Measurements from ENCODE around the gene SP7.
A peak's percentile ranks its signal among the peaks of the same experiment; 100 is the strongest.
"Not testable (repeated sequence)": the region's sequence is repeated elsewhere in the genome, so short reads cannot be mapped to it uniquely, and the experiment has no call there.

SP7 gene

GRCh38 chr12:53334822-53335221 lies 1.3 kb downstream of the SP7 start:
- no peak overlapping the region for H3K4me3 ChIP-seq (ENCODE audit: low read depth, low read length)
- TF ChIP-seq CTCF (IDR thresholded peaks at IDR 0.05; ENCODE audit: borderline replicate concordance, insufficient read depth, low read depth, low read length) = no peak

GRCh38 chr12:53333845-53334244 lies 2.3 kb downstream of the SP7 start:
- no peak for TF ChIP-seq CTCF (IDR thresholded peaks at IDR 0.05; ENCODE audit: borderline replicate concordance, insufficient read depth, low read depth, low read length)
- no peak overlapping the region for H3K4me3 ChIP-seq (ENCODE audit: low read depth, low read length)

GRCh38 chr12:53333289-53333688 lies 2.9 kb downstream of the SP7 start:
- no peak for TF ChIP-seq CTCF (IDR thresholded peaks at IDR 0.05; ENCODE audit: borderline replicate concordance, insufficient read depth, low read depth, low read length)
- H3K4me3 ChIP-seq (ENCODE audit: low read depth, low read length) = no peak overlapping the region

GRCh38 chr12:53332744-53333143 lies 3.4 kb downstream of the SP7 start:
- no peak overlapping the region for H3K4me3 ChIP-seq (ENCODE audit: low read depth, low read length)

GRCh38 chr12:53332339-53332738 lies 3.8 kb downstream of the SP7 start:
- not testable (repeated sequence) for H3K4me3 ChIP-seq (ENCODE audit: low read depth, low read length)

More at GRCh38 chr12:53332744-53333143, 3.4 kb downstream of the SP7 start:
- TF ChIP-seq CTCF (IDR thresholded peaks at IDR 0.05; ENCODE audit: borderline replicate concordance, insufficient read depth, low read depth, low read length) = no peak

GRCh38 chr12:53330671-53331070 lies 5.5 kb downstream of the SP7 start:
- no peak for TF ChIP-seq CTCF (IDR thresholded peaks at IDR 0.05; ENCODE audit: borderline replicate concordance, insufficient read depth, low read depth, low read length)
- H3K4me3 ChIP-seq (ENCODE audit: low read depth, low read length) = no peak overlapping the region

GRCh38 chr12:53328043-53328435 lies 8.1 kb downstream of the SP7 start:
- H3K4me3 ChIP-seq (ENCODE audit: low read depth, low read length) = no peak overlapping the region
- peak; percentile 20; the same call in 1 of the 2 replicates for TF ChIP-seq CTCF (IDR thresholded peaks at IDR 0.05; ENCODE audit: borderline replicate concordance, insufficient read depth, low read depth, low read length)

Measured in GM12875 (cell line).